Hepatocyte (in vitro differentiated cells): ENCODE results near the gene BEND5.

Experiments
- EZH2 ChIP-seq: fragments of 200-600 bp; sonication (generic); IDR thresholded peaks from 2 replicates; pipeline ENCODE4 v1.6.1; 2016; ENCODE audit warnings: antibody characterized with exemption, mild to moderate bottlenecking, borderline replicate concordance
- EZH2phosphoT487 ChIP-seq: fragments of 200-600 bp; sonication (generic); IDR thresholded peaks from one replicate; pipeline ENCODE4 v1.6.1; 2018; ENCODE audit warnings: antibody characterized with exemption, mild to moderate bottlenecking, low read depth, moderate library complexity; ENCODE audit not compliant: unreplicated experiment, severe bottlenecking
- TF ChIP-seq, protein P1 (sequence below): fragments of 200-600 bp; sonication (generic); IDR thresholded peaks from 2 replicates; pipeline ENCODE4 v1.5.1; 2016; ENCODE audit warnings: antibody characterized with exemption, mild to moderate bottlenecking; ENCODE audit not compliant: poor library complexity

DNA sequence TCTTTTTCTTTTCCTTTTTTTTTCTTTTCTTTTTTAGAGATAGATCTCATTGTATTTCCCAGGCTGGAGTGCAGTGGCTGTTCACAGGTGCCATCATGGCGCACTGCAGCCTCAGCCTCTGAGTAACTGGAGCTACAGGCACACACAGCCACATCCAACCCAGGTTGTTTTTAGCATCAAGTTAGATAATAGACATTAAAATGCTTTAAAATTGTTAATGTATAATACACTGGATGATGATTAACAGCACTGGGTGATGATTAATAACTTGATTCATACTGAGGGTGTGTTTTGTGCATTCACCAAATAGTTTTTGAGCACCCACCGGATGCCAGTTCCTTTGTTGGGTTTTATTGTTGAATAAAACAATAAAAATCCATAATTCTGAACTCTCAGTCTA is 75.2 kb downstream of the BEND5 start:
- TF ChIP-seq, protein P1, sequence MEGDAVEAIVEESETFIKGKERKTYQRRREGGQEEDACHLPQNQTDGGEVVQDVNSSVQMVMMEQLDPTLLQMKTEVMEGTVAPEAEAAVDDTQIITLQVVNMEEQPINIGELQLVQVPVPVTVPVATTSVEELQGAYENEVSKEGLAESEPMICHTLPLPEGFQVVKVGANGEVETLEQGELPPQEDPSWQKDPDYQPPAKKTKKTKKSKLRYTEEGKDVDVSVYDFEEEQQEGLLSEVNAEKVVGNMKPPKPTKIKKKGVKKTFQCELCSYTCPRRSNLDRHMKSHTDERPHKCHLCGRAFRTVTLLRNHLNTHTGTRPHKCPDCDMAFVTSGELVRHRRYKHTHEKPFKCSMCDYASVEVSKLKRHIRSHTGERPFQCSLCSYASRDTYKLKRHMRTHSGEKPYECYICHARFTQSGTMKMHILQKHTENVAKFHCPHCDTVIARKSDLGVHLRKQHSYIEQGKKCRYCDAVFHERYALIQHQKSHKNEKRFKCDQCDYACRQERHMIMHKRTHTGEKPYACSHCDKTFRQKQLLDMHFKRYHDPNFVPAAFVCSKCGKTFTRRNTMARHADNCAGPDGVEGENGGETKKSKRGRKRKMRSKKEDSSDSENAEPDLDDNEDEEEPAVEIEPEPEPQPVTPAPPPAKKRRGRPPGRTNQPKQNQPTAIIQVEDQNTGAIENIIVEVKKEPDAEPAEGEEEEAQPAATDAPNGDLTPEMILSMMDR: no peak
- TF ChIP-seq EZH2phosphoT487 (no peak), EZH2 (no peak)
